ENCODE data around the gene SRSF3. TPM values are rescaled to one million over a fixed set of nuclear protein-coding genes. Genes with fewer than 3 reads are reported as not detected.
A peak's percentile ranks its signal among the peaks of the same experiment; 100 is the strongest.

SRSF3 gene
- total RNA-seq (2022) = 422 and 425 TPM in 2 replicates
- Bru-seq, nascent RNA = percentile 100 among the genes with signal in this experiment
- percentile 100 among the genes with signal in this experiment for BruChase-seq, experiment 1, labeled RNA remaining after a 2-hour chase
- percentile 99 among the genes with signal in this experiment for BruChase-seq, experiment 2, labeled RNA remaining after a 6-hour chase
- long read RNA-seq, full-length matches to known transcripts = 585 of 602 reads
- long read RNA-seq, partial matches to known transcripts = 10 of 602 reads
- long read RNA-seq, other reads (novel, unspliced or antisense) = 7 of 602 reads

- Histone ChIP-seq H3K9me3 (no peaks in the 10 kb centered on the region), H3K4me1 (peaks cover 16% of the 10 kb centered on the region), H3K4me3 (ENCODE audit: low read depth, low read length) (peak within 1 kb of the TSS; percentile 53), H3K36me3 (ENCODE audit: control insufficient read depth, insufficient read depth, low read length) (peaks cover 2% of the 10 kb centered on the region; the same call in 1 of the 2 replicates), H3K27me3 (replicated peaks; ENCODE audit: control insufficient read depth, insufficient read depth, low read length) (no peaks in the 10 kb centered on the region)
- ChIA-PET POLR2A (interaction anchor here (0.6 to 0.8 kb wide), 2 partner anchors 15 to 101 kb away, joined by 4 read pairs; no protein-coding TSS in a partner anchor), CTCF (no interaction called here)
- TF ChIP-seq CTCF (IDR thresholded peaks at IDR 0.05; ENCODE audit: insufficient read depth in 1 of 2, low read depth in 1 of 2, low read length in 1 of 2, severe bottlenecking in 1 of 2, unreplicated experiment in 1 of 2) = peak; percentile 40 to 51
- DNase-seq = peak; percentile 97
- Mint-ChIP-seq H3K27me3 (ENCODE audit: insufficient read depth, unreplicated experiment) (peaks cover 3% of the 10 kb centered on the region), H3K4me3 (ENCODE audit: unreplicated experiment) (peak within 1 kb of the TSS; percentile 81), H3K36me3 (ENCODE audit: insufficient read depth, unreplicated experiment) (peaks cover 61% of the 10 kb centered on the region), H3K4me1 (ENCODE audit: low read depth, unreplicated experiment) (peaks cover 7% of the 10 kb centered on the region), H3K9me3 (ENCODE audit: unreplicated experiment) (no peaks in the 10 kb centered on the region), H3K27ac (ENCODE audit: unreplicated experiment) (peak within 1 kb of the TSS; percentile 97)
- TSS peak; percentile 56 for BruUV-seq (replicated peaks)
- intact Hi-C loops (cut with micrococcal nuclease; ENCODE audit: unreplicated experiment) = loop anchor here (1.0 to 5.0 kb wide), 3 partner anchors 17 to 152 kb away; partner anchors contain the start of genes KCTD20, PXT1 and STK38
Measured at GRCh38 chr6:36594029-36594815, at the start of gene SRSF3. Gene SRSF3 (plus strand): TSS chr6:36594362. CDS start chr6:36596763, 2,401 bp downstream.

- ChIA-PET CTCF (interaction anchor here (1.0 to 1.2 kb wide), 2 partner anchors 34 to 213 kb away, joined by 3 to 8 read pairs; no protein-coding TSS in a partner anchor), POLR2A (interaction anchor here (0.6 kb wide), 1 partner anchor 224 kb away, joined by 3 read pairs; no protein-coding TSS in a partner anchor)
- Mint-ChIP-seq H3K4me1 (ENCODE audit: low read depth, unreplicated experiment) (peaks cover 8% of the 10 kb centered on the region), H3K4me3 (ENCODE audit: unreplicated experiment) (peak overlapping the region; percentile 99), H3K36me3 (ENCODE audit: insufficient read depth, unreplicated experiment) (peaks cover 11% of the 10 kb centered on the region), H3K27me3 (ENCODE audit: insufficient read depth, unreplicated experiment) (no peaks in the 10 kb centered on the region), H3K9me3 (ENCODE audit: unreplicated experiment) (no peaks in the 10 kb centered on the region), H3K27ac (ENCODE audit: unreplicated experiment) (peak overlapping the region; percentile 95)
- no peak for DNase-seq
- no peaks in the 10 kb centered on the region for H3K27me3 ChIP-seq (replicated peaks; ENCODE audit: control insufficient read depth, insufficient read depth, low read length)
- no peaks in the 10 kb centered on the region for H3K9me3 ChIP-seq
- intact Hi-C loops (cut with micrococcal nuclease; ENCODE audit: unreplicated experiment) = loop anchor here (2.0 kb wide), 2 partner anchors 33 to 49 kb away; partner anchors contain the start of gene SRSF3
- no peak for TF ChIP-seq CTCF (IDR thresholded peaks at IDR 0.05; ENCODE audit: insufficient read depth in 1 of 2, low read depth in 1 of 2, low read length in 1 of 2, severe bottlenecking in 1 of 2, unreplicated experiment in 1 of 2)
- no peaks in the 10 kb centered on the region for H3K36me3 ChIP-seq (ENCODE audit: control insufficient read depth, insufficient read depth, low read length)
- H3K4me3 ChIP-seq (ENCODE audit: low read depth, low read length) = peak overlapping the region; percentile 75
- BruUV-seq (replicated peaks) = no TSS peak
- H3K4me1 ChIP-seq = peaks cover 6% of the 10 kb centered on the region; the same call in 1 of the 2 replicates
Measured at GRCh38 chr6:36545767-36546307, 48.3 kb upstream of the SRSF3 start.
